PC-9 (cell line): ENCODE measurements around the gene CEP70.

Experiments
- EZH2 ChIP-seq: fragments of 200-600 bp; sonication (generic); IDR thresholded peaks from 2 replicates; pipeline ENCODE4 v1.8.0; 2017; ENCODE audit warnings: antibody characterized with exemption, low read depth
- TF ChIP-seq, protein P1 (sequence below): fragments of 200-600 bp; sonication (generic); conservative IDR thresholded peaks from 2 replicates; pipeline ENCODE4 v1.6.1; 2017; ENCODE audit warnings: mixed run types, antibody characterized with exemption, mild to moderate bottlenecking, moderate library complexity

DNA sequence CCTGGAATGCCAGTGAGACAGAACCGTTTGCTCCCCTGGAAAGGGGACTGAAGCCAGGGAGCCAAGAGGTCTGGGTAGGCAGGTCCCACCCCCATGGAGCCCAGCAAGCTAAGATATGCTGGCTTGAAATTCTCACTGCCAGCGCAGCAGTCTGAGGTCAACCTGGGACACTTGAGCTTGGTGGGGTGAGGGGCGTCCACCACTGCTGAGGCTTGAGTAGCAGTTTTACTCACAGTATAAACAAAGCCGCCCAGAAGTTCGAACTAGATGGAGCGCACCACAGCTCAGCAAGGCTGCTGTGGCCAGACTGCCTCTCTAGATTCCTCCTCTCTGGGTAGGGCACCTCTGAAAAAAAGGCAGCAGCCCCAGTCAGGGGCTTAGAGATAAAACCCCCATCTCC is 33.6 kb downstream of the CEP70 start:
- TF ChIP-seq, protein P1, sequence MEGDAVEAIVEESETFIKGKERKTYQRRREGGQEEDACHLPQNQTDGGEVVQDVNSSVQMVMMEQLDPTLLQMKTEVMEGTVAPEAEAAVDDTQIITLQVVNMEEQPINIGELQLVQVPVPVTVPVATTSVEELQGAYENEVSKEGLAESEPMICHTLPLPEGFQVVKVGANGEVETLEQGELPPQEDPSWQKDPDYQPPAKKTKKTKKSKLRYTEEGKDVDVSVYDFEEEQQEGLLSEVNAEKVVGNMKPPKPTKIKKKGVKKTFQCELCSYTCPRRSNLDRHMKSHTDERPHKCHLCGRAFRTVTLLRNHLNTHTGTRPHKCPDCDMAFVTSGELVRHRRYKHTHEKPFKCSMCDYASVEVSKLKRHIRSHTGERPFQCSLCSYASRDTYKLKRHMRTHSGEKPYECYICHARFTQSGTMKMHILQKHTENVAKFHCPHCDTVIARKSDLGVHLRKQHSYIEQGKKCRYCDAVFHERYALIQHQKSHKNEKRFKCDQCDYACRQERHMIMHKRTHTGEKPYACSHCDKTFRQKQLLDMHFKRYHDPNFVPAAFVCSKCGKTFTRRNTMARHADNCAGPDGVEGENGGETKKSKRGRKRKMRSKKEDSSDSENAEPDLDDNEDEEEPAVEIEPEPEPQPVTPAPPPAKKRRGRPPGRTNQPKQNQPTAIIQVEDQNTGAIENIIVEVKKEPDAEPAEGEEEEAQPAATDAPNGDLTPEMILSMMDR: no peak
- no peak for TF ChIP-seq EZH2
